Measurements from ENCODE around the gene SNAP91.

GRCh38 chr6:83511901-83512681, 196.8 kb downstream of the SNAP91 start, which contains the start of gene PRSS35:
- TF ChIP-seq, protein P1, sequence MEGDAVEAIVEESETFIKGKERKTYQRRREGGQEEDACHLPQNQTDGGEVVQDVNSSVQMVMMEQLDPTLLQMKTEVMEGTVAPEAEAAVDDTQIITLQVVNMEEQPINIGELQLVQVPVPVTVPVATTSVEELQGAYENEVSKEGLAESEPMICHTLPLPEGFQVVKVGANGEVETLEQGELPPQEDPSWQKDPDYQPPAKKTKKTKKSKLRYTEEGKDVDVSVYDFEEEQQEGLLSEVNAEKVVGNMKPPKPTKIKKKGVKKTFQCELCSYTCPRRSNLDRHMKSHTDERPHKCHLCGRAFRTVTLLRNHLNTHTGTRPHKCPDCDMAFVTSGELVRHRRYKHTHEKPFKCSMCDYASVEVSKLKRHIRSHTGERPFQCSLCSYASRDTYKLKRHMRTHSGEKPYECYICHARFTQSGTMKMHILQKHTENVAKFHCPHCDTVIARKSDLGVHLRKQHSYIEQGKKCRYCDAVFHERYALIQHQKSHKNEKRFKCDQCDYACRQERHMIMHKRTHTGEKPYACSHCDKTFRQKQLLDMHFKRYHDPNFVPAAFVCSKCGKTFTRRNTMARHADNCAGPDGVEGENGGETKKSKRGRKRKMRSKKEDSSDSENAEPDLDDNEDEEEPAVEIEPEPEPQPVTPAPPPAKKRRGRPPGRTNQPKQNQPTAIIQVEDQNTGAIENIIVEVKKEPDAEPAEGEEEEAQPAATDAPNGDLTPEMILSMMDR (IDR thresholded peaks at IDR 0.05): peak; percentile 65 to 73 (median 67)
- TF ChIP-seq POLR2A (IDR thresholded peaks at IDR 0.05): no peak

Measured in right lobe of liver (tissue), 4 donors.